KMS-11 (cell line): ENCODE data around the gene FAM72A.
"Not testable (repeated sequence)": the region's sequence is repeated elsewhere in the genome, so short reads cannot be mapped to it uniquely, and the experiment has no call there.

Experiments used
- H2AFZ ChIP-seq: fragments of 200-600 bp; sonication (generic); 2 replicates; pipeline ENCODE4 v1.6.1; 2016; ENCODE audit warnings: antibody characterized with exemption, mixed run types, low read depth
- H3K27ac ChIP-seq: fragments of 200-600 bp; sonication (generic); 2 replicates; pipeline ENCODE4 v1.6.1; 2016; ENCODE audit warnings: mild to moderate bottlenecking, mixed run types
- H3K27me3 ChIP-seq: fragments of 200-600 bp; sonication (generic); 2 replicates; pipeline ENCODE4 v1.6.1; 2017; ENCODE audit warnings: mild to moderate bottlenecking, low read depth, mixed run types, moderate library complexity; ENCODE audit not compliant: insufficient read depth
- H3K36me3 ChIP-seq: fragments of 200-600 bp; sonication (generic); 2 replicates; pipeline ENCODE4 v1.6.1; 2017; ENCODE audit warnings: mild to moderate bottlenecking, mixed run types; ENCODE audit not compliant: insufficient read depth
- H3K4me1 ChIP-seq: fragments of 200-600 bp; sonication (generic); 2 replicates; pipeline ENCODE4 v1.6.1; 2016; ENCODE audit warnings: mild to moderate bottlenecking, low read depth, mixed run types; ENCODE audit not compliant: poor library complexity, severe bottlenecking
- H3K4me2 ChIP-seq: fragments of 200-600 bp; sonication (generic); 2 replicates; pipeline ENCODE4 v1.7.0; 2016; ENCODE audit warnings: mild to moderate bottlenecking, mixed run types
- H3K4me3 ChIP-seq: fragments of 200-600 bp; sonication (generic); IDR thresholded peaks from 2 replicates; pipeline ENCODE4 v1.6.1; 2017; ENCODE audit warnings: low read depth, low read length, mixed read lengths; ENCODE audit not compliant: insufficient read depth
- H3K79me2 ChIP-seq: fragments of 200-600 bp; sonication (generic); 2 replicates; pipeline ENCODE4 v1.6.1; 2016; ENCODE audit warnings: low read depth, mixed run types; ENCODE audit not compliant: insufficient read depth
- H3K9ac ChIP-seq: fragments of 200-600 bp; sonication (generic); 2 replicates; pipeline ENCODE4 v1.6.1; 2016; ENCODE audit warnings: mild to moderate bottlenecking, mixed run types
- H4K20me1 ChIP-seq: fragments of 200-600 bp; sonication (generic); 2 replicates; pipeline ENCODE4 v1.6.1; 2016; ENCODE audit warnings: mild to moderate bottlenecking, mixed run types; ENCODE audit not compliant: insufficient read depth

Gene FAM72A

GRCh38 chr1:206183788-206184187 is 18.9 kb downstream of the FAM72A start:
- not testable (repeated sequence) for H3K27me3 ChIP-seq, H4K20me1 ChIP-seq, H3K36me3 ChIP-seq, H3K79me2 ChIP-seq, H3K4me2 ChIP-seq, H3K4me3 ChIP-seq, H3K9ac ChIP-seq, H3K4me1 ChIP-seq, H2AFZ ChIP-seq, H3K27ac ChIP-seq

GRCh38 chr1:206182368-206183317 is 20.0 kb downstream of the FAM72A start:
- not testable (repeated sequence) for H3K36me3 ChIP-seq, H3K4me2 ChIP-seq, H3K4me1 ChIP-seq, H3K27me3 ChIP-seq, H2AFZ ChIP-seq, H3K79me2 ChIP-seq, H3K9ac ChIP-seq, H3K4me3 ChIP-seq, H3K27ac ChIP-seq, H4K20me1 ChIP-seq

GRCh38 chr1:206179666-206180065 is 23.0 kb downstream of the FAM72A start:
- H3K4me3 ChIP-seq, H3K36me3 ChIP-seq, H3K4me1 ChIP-seq, H4K20me1 ChIP-seq, H3K79me2 ChIP-seq, H3K27ac ChIP-seq, H3K4me2 ChIP-seq, H2AFZ ChIP-seq, H3K9ac ChIP-seq, H3K27me3 ChIP-seq: not testable (repeated sequence)

- H4K20me1 ChIP-seq, H3K9ac ChIP-seq, H3K4me1 ChIP-seq, H2AFZ ChIP-seq, H3K79me2 ChIP-seq, H3K27me3 ChIP-seq, H3K4me2 ChIP-seq, H3K36me3 ChIP-seq, H3K27ac ChIP-seq, H3K4me3 ChIP-seq: not testable (repeated sequence)
These were observed 24.3 kb downstream of the FAM72A start for GRCh38 chr1:206178061-206178989.

GRCh38 chr1:206176114-206176502 is 26.5 kb downstream of the FAM72A start:
- not testable (repeated sequence) for H4K20me1 ChIP-seq, H3K27ac ChIP-seq, H3K4me3 ChIP-seq, H3K27me3 ChIP-seq, H3K4me1 ChIP-seq, H3K36me3 ChIP-seq, H2AFZ ChIP-seq, H3K9ac ChIP-seq, H3K4me2 ChIP-seq, H3K79me2 ChIP-seq

- not testable (repeated sequence) for H3K4me3 ChIP-seq, H3K4me2 ChIP-seq, H3K27ac ChIP-seq
These were observed 27.1 kb downstream of the FAM72A start for GRCh38 chr1:206175459-206176113.

GRCh38 chr1:206174182-206174868 is 28.3 kb downstream of the FAM72A start:
- H4K20me1 ChIP-seq: not testable (repeated sequence)

More at GRCh38 chr1:206175459-206176113, 27.1 kb downstream of the FAM72A start:
- H3K27me3 ChIP-seq, H3K4me1 ChIP-seq, H4K20me1 ChIP-seq, H3K36me3 ChIP-seq, H3K9ac ChIP-seq, H2AFZ ChIP-seq, H3K79me2 ChIP-seq: not testable (repeated sequence)

GRCh38 chr1:206173110-206173719 is 29.4 kb downstream of the FAM72A start:
- not testable (repeated sequence) for H3K4me3 ChIP-seq, H3K36me3 ChIP-seq, H3K4me2 ChIP-seq, H2AFZ ChIP-seq, H3K27ac ChIP-seq, H3K4me1 ChIP-seq, H3K9ac ChIP-seq, H3K27me3 ChIP-seq, H4K20me1 ChIP-seq, H3K79me2 ChIP-seq

More at GRCh38 chr1:206174182-206174868, 28.3 kb downstream of the FAM72A start:
- not testable (repeated sequence) for H3K4me2 ChIP-seq, H3K4me1 ChIP-seq, H3K27ac ChIP-seq, H3K79me2 ChIP-seq, H3K4me3 ChIP-seq, H3K27me3 ChIP-seq, H2AFZ ChIP-seq, H3K9ac ChIP-seq, H3K36me3 ChIP-seq

GRCh38 chr1:206169794-206170193 is 32.8 kb downstream of the FAM72A start:
- H3K36me3 ChIP-seq, H3K4me2 ChIP-seq, H3K27me3 ChIP-seq, H2AFZ ChIP-seq, H3K4me3 ChIP-seq, H3K27ac ChIP-seq, H3K79me2 ChIP-seq, H3K9ac ChIP-seq, H3K4me1 ChIP-seq, H4K20me1 ChIP-seq: not testable (repeated sequence)
